ENCODE results near the gene RTRAF.
A peak's percentile ranks its signal among the peaks of the same experiment; 100 is the strongest.

RTRAF gene

GRCh38 chr14:51993285-51993920 is 4.1 kb downstream of the RTRAF start:
- no peak for DNase-seq (ENCODE audit: low spot score)

DNA sequence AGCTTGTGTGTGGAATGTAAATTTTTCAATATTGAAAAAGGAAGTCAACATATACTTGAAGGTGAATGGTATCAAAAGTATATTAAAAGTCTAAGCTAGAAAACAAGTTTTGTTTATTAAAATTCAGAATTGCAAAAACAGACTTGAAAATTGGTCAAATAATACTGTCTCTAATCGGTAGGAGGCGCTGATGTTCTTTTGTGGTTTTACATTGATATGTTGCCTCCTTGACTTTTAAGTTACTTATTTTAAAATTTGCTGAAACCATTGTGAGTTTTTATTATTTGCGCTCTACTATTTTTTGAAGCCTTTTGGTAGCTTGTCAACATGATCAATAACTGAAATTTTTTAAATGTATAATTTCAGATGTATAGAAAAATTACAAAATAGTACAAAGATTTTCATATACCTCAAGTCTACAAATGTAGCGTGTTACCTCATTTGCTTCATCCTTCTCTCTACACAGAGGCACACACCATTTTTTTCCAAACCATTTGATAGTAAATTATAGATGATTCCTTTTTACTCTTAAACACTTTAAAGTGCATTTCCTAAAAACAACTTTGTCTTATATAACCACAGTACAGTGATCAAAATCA is 6.9 kb downstream of the RTRAF start:
- no peak for DNase-seq (ENCODE audit: low spot score)

DNA sequence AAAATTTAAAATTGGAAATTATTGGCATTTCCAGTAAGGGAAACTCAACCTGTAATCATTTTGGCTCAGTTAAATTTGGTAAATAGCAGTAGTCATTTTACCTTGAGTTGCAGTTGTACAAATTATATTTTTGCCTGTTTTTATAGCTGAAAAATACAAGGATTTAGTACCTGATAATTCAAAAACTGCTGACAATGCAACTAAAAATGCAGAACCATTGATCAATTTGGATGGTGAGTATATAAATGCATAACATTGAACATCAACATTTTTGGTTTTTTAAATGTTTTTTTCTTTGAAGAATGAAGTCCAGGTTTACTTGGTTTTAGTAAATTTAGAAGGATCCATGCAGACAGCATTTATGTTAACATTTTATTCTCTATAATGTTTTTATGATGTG is 9.0 kb downstream of the RTRAF start:
- no peak for DNase-seq (ENCODE audit: low spot score)

DNA sequence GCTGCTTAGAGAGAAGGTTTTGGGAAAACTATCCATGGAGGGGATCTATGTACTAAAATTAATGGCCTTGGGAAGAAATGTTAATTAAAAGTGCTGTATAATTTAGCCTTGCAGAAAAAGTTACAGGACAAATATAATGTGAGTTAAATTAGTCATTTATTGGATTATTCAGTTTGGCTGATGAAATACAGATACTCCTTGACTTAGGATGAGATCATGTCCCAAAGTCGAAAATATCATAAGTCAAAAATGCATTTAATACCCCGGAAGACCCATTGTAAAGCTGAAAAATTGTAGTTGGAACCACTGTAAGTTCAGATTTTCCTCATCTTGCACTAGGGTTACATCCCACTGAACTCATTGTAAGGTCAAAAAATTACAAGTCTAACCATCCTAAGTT is 9.7 kb downstream of the RTRAF start:
- no peak for DNase-seq (ENCODE audit: low spot score)

DNA sequence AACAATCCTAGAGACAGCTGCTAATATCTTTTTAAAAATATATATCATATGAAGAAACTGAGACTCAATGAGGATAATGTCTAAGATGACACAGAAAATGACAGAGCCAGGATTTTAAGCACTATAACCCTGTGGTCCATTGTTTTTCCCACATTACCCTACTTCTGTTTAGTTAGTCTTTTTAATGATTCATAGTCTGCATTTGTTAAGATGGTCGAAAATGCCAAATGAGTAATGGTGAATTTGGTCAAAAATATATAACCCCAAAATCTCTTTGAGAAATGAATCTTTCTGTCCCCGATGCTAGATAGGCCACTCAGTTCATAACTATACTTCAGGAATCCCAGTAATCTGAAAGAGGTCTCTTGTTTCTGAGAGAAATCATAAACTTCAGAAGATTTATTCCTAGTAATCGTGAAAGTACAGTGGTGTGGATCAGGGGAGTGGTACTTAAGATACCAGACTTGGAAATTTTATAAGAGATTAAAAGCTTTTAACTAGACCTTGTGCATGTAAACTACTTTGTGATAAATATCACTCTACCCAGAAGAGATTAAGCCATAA is 10.8 kb downstream of the RTRAF start:
- DNase-seq (ENCODE audit: low spot score): no peak

GRCh38 chr14:52000696-52001095 is 11.3 kb downstream of the RTRAF start:
- no peak for DNase-seq (ENCODE audit: low spot score)

DNA sequence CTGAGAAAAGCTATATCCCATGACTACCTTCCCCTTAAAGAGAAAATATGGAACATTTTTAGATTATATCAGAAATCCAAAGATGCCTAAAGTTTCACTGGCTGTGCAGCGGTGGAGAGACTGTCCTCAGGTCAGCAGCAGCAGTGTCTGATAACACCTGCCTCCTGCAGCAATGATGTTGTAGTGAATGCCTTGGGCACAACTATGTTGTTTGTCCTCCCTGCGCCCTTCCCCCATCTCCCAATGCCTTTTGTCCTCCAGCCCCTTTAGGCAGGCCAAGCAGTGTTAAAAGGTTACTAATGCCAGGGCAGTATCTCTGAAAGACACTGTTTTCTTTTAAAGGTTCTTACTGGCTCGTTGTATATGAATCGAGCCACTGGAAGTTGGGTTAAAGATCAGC is 13.2 kb downstream of the RTRAF start:
- DNase-seq (ENCODE audit: low spot score): no peak

DNA sequence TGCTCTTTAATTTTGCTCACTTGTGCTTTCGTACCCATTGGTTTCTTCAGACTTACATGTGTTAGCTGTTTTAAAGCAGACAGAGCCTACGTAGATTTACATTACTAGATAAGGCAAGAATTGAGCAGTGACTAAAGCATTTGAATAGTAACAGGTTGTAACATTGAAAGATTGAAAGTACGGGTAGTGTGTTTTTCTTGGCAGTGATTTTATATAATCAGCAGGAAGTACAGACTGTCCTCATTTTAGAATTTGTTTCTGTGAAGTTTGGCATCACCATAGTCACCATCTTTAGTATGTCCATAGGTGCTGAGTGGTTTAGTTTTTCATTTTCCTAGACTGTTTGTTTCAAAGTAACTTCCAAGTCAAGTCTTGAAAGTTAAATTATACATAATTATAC is 14.0 kb downstream of the RTRAF start:
- no peak for DNase-seq (ENCODE audit: low spot score)

- no peak for DNase-seq (ENCODE audit: low spot score)
Measured at GRCh38 chr14:52005625-52006024, 16.3 kb downstream of the RTRAF start.

DNA sequence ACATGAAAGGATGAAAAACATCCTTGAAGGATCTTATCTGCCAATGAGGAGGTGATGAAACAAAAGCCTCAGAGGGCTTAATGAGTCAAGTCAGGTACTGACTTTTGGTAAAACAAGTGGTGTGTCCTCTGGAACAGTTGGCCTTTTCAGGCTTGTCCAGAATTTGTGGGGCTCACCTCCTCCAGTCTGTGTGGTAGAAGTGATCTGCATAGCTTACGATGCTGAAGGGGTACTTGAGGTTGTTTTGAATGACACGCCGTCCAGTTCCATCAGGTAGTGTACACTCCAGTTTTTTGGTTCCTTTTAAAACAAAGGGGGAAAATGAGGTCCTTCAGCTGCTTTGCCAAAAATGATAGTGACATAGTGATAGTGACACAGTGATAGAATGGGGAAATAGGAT is 17.0 kb downstream of the RTRAF start:
- no peak for DNase-seq (ENCODE audit: low spot score)

- DNase-seq (ENCODE audit: low spot score): no peak
Measured at GRCh38 chr14:52007211-52007610, 17.9 kb downstream of the RTRAF start.

DNA sequence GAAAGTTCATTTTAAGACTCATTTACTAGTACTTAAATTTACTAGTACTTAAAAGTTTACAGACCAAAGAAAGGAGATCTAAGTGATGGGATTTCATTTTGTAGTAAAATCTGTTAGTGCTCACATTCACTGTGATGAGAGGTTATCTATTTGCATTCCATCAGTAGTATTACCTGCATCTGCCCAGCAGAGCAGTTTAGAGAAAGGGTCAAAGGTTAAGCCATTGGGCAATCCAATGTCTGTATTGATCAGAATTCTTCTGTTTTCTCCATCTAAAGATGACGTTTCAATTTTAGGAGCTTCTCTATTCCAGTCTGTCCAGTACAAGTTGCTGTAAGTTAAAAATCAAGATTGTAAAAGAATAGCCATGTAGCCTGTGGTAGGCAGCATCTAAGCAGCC is 18.3 kb downstream of the RTRAF start:
- DNase-seq (ENCODE audit: low spot score): no peak

GRCh38 chr14:52008136-52008535 is 18.8 kb downstream of the RTRAF start:
- DNase-seq (ENCODE audit: low spot score): no peak

DNA sequence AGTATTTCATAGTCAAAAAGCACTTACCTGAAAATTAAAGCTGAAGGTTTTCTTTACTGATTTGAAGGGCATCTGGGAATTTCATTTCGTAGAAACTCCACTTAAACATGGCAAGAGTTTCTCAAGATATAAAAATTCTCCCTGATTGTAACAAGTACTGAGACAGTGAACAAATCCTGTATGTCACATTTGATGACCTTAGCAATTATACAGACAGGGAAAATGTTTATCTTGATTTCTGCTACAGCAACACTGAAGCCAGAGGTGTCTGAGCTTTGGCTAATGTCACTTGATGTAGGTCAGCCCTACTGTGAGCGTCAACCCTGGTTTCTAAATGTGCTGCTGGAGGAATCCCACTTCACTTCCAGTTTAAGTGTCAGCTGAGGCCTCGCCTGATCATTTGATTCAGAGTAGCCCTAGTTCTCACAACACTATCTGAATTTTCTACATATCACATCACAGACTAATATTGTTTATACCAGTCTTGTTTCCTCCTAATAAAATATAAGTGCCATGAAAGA is 20.9 kb downstream of the RTRAF start:
- DNase-seq (ENCODE audit: low spot score): no peak

- DNase-seq (ENCODE audit: low spot score): no peak
Measured at GRCh38 chr14:52011523-52011922, 22.2 kb downstream of the RTRAF start.

DNA sequence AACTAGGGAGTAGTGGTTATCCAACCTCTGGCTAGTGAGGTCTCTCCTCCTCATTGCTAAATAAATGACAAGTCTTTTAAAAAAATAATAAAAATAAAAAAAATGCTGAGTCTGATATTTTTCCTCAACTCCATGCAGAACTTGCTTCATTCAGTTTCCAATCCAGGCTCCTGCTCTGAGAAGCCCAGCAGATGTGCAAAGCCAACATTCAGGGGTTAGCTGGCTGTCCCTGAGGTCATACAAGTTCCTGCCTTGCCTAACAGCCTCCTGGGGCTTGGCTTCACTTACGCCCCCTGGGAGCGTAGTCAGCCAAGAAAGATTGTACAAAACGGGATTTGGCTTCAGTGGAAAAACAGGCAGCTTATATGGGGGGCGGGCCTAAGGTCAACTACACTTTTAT is 23.3 kb downstream of the RTRAF start:
- DNase-seq (ENCODE audit: low spot score): no peak

GRCh38 chr14:52013984-52014600 is 24.7 kb downstream of the RTRAF start:
- peak; percentile 36 for DNase-seq (ENCODE audit: low spot score)

- peak; percentile 71 for DNase-seq (ENCODE audit: low spot score)
Measured at GRCh38 chr14:52014601-52015267, 25.4 kb downstream of the RTRAF start.

GRCh38 chr14:52015411-52016030 is 26.2 kb downstream of the RTRAF start:
- DNase-seq (ENCODE audit: low spot score): peak; percentile 68

DNA sequence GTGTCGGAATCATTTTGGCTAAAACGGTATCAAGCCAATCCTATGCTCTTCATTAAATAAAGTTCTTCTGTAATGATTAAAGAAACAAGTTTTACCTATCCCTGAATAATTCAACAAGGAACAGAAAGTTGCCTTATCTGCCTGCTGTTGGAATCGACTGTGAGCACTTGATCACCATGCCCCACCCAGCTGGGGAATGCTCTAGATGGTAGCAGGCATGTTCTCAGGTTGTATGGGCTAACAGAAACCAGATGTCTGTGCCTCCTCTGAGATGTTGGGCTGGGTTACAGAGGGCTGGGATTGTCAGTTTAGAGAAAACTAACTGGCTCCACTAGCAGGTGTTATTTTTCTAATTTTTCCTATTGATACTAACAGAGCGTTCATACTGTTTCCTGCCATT is 28.9 kb downstream of the RTRAF start:
- no peak for DNase-seq (ENCODE audit: low spot score)

DNA sequence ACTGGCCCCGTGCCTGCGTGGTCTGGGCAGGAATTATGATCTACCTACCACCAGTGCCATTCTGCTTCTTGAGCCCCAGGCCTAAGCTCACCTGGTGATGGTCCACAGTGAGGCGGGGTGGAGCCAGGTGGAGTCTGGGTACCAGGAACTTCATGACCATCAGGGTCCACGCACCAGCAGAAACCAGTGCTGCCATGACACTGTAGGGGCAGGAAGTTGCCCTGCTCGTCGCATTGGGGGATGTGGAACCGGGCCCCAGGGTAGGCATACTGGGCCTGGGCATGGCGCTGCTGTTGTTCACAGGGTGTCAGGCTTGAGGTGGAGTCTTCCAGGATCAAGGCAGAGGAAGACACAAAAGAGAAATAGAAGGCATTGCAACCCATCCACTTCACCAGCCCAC is 29.6 kb downstream of the RTRAF start:
- DNase-seq (ENCODE audit: low spot score): no peak
